GM19397 (cell line): Measurements from ENCODE around the gene PPP2R2B.
"Not testable (repeated sequence)": the region's sequence is repeated elsewhere in the genome, so short reads cannot be mapped to it uniquely, and the experiment has no call there.

Source experiments
- ATAC-seq: cut with Tn5 transposase; IDR thresholded peaks from one replicate; pipeline ENCODE4 v1.9.1; 2021; ENCODE audit warnings: mild to moderate bottlenecking, moderate library complexity; ENCODE audit not compliant: unreplicated experiment

The PPP2R2B gene

GRCh38 chr5:146751781-146752401 is 126.7 kb downstream of the PPP2R2B start:
- peak; percentile 99 for ATAC-seq

DNA sequence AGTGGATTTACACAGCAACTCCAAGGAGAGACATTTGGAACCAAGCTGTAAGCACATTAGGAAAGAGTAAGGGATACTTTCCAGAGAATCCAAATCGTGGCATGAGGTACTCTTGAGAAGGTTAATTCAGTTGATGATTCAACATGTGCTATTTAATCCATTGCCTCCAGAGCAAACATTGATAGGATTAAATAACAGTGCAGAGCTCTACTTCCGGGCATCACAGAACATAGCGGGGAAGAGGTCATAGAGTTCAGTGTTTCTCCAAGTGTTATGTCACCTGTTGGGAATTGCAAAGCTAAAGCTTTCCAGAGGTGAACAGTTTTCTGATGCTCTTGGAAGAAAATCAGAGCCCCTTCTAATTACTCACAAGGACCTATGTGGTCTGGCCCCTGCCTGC is 127.5 kb downstream of the PPP2R2B start:
- ATAC-seq: no peak

- ATAC-seq: no peak
These were observed 130.0 kb downstream of the PPP2R2B start for GRCh38 chr5:146748533-146748932.

- ATAC-seq: no peak
These were observed 132.5 kb downstream of the PPP2R2B start for GRCh38 chr5:146745931-146746577.

- no peak for ATAC-seq
These were observed 134.3 kb downstream of the PPP2R2B start for GRCh38 chr5:146744068-146744745.

DNA sequence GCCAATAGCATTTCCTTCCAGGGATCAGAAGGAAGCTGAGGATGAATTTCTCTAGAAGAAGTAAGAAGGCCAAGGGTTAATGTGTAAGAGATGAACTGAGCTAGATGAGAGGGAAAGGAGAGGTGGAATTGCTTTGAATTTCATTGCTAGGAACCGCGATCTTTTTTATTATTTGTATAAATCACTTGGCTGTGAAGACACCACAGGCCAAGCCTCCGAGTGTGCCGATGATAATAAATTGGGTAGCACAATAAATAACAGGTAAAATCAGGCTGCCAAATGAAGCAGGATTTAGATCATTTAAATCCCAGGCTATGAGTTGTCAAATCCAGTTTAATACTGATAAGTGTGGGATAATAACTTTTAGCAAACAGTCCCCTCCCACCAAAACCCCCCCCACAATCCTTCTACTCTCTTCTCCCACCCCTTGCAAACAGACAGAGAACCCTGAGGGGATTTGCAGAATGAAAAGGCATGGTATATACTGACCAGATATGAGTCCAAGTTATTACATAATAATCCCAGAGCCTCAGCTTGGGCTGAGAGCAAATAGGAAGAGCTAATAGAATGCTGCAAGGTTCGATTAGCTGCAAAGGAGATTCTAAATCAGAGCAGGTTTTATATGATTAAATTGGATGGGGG is 143.5 kb downstream of the PPP2R2B start:
- ATAC-seq: no peak

DNA sequence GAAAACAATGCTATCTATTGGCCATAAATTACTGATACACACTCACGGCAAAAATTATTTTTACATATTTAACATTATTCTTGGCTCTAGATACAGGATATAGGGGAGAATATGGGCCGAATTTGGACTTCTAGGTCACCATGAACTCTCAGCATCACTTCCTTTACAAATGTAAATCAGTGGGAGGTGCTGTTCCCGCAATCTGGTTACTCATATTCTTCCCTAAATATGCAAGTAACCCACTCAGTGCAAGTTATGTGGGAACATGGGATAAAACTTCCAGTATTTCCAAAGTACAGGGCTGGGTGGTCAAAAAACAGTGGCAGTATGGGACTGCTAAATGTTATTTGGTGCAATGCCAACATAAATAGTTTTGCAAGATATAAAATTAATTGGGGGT is 145.6 kb downstream of the PPP2R2B start:
- no peak for ATAC-seq

DNA sequence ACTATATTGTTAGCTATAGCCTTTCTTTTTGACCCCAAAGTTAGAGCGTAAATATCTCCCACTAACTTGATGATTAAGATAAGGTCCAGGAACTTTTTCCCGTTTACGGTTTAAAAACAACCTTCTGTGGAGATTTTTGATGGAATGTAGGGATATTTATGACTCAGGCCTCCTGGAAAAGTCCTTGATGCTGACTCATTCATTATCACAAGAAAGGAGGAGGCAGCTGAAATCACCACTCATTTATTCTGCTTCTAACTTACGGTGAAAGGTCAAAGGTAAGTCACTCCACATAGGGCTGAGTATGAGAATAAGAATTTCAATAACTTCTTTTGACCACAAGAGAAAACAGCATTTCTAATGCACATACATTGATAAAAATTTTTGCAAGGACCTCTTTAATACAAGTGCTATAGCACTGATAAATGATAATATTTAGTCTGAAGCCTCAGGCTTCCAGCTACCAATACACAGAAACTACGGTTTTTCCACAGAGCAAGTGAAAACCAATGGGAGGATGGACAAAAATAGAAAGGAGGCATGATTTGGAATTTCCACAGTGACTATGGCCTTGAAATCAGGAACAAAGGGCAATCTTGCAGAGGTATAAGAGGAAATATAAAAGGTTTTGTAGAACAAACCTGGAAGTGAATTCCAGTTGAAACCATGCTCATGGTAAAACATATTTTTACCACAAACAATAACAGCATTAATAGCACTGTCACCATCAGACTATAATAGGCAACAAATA is 146.5 kb downstream of the PPP2R2B start:
- no peak for ATAC-seq

DNA sequence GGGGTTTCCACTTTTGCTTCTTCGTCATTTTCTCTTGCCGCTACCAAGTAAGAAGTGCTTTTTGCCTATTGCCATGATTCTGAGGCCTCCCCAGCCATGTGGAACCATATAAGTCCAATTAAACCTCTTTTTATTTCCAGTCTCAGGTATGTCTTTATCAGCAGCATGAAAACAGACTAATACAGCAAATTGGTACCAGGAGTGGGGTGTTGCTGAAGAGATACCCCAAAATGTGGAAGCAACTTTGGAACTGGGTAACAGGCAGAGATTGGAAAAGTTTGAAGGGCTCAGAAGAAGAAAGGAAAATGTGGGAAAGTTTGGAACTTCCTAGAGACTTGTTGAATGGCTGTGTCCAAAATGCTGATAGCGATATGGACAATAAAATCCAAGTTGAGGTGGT is 149.8 kb downstream of the PPP2R2B start:
- not testable (repeated sequence) for ATAC-seq

DNA sequence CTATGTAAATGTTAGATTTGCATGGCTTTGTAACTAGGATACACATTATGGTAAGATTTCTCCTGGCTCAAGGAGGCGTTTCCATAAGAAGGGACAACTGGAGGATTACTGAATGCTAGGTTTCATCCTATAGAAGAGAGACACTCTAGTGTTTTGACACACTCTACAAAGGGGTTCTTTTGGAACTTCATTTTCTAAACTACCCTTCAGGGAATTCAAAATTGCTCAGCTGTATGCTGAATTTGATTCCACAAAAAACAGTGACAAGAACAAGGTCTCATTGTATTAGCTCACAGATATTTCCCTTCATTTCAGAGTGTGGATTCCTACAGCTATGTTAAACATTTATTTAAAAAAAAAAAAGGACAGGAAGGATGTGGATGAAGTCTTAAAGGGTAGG is 151.7 kb downstream of the PPP2R2B start:
- no peak for ATAC-seq

GRCh38 chr5:146726020-146726419 is 152.5 kb downstream of the PPP2R2B start:
- ATAC-seq: no peak

DNA sequence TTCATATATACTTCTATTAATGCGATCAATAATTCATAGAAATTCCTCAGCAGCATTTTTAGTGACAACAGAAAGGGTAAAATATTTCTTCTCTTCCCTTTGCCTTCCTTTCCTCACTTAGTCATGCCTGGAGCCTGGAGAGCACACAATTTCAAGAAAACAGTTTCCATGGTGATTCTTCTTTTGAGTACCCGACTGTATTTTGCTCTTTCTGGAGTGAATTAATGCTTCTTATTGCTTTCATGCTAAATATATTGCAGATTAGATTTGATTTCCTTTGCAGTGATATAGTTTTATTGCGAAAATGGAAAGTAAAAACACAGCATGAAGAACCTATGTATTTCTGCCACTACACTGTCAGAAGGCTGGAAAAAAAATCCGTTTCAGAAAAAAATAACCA is 153.5 kb downstream of the PPP2R2B start:
- ATAC-seq: no peak

DNA sequence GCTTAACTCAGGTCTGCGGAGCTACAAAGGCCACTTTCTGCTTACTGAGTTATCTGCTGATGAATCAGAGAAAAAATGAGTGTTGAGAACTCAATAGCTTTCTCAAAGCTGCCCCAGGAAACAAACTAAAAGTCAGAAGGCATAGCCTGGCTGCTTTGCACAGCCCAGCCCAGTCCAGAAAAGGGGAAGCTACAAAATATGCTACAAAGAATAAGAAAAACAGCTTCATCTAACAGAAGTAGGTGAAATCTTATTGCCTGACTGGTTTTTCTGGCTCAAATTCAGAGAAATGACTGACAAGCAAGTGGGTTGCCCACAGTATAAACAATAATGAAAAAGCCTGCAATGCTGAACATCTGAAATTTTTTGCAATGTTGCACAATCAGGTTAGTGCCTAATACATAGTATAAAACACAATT is 156.2 kb downstream of the PPP2R2B start:
- ATAC-seq: no peak

DNA sequence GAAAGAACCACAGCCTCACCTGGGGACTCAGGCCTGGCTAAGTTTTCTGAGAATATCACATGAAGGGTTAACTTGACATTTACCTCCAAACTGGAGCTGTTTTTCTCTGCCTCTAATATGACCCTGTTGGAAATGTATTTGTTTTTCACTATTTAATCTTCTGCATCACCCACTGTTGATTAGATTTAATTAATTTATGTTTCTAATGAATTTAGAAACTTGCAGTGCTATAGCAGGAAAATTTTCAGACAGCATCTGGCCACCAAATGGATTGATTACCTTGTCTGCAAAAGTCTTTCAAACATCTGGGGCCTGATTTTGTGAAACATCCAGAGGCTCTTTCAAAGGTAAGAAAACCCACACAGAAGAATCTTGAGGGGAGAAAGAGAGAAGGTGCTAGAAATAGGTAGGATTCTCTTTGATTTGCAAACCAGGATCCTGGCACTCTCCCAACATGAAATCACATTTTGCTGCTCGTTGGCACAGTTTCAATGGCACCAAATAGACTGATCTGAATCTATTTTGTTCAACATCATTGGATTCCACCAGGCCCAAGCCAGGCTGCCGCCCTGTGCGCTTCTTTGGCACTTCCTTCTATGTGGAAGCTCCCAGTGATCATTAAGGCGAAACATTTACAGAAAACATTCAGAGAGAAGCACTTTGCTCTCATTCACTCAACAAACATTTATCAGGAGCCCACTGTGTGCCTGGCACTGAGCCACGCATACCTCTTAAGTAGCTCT is 157.3 kb downstream of the PPP2R2B start:
- ATAC-seq: no peak

DNA sequence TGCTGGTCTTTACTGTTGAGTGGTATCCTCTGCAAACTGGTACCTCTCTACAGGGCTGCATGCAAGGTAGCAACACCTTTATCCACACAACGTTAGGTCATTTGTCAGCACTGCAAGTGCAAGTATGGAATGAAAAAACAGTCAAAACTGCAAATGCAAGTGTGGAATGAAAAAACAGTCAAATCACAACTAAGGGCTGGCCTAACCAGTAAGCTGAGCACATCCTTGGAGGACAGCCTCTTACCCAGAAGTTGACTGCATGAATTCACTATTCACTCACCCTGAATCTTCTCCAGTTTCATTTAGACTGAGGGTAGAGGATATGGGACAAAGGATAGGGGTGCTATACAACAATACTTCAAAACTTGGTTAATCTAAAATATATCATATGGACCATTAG is 158.4 kb downstream of the PPP2R2B start:
- no peak for ATAC-seq

DNA sequence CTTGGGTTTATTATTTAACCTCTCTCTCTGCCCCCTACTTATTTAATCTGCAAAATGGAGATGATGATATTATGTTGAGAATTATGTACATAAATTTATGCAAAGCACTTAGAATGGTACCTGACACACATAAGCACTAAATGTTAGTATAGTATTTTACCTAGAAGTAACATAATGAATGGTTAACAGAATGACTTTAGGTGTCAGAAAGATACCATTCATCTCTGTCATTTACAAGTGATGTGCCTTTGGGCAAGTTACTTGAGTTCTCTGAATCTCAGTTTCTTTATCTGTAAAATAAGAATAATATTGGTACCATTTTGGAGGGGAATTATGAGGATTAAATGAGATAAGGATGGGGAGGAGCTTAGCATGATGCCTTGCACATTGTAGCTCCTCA is 159.4 kb downstream of the PPP2R2B start:
- ATAC-seq: no peak

DNA sequence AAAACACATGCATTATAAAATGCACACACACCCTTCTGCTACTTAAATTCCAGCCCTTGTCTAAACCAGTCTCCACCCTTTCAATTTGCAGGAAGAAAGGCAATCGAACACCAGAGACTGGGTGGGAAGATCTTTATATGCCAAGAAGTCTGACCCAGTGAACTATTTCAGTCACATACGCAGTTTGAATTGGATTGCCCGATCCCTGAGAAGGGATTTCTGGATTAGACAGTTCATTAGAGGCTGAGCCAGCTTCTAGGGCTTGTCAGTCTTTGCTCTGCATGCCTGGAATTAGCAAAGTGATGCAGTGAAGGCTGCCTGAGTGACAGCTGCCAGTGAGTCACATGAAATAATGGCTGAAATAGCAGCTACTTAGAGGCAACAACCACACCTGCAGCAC is 159.9 kb downstream of the PPP2R2B start:
- no peak for ATAC-seq

DNA sequence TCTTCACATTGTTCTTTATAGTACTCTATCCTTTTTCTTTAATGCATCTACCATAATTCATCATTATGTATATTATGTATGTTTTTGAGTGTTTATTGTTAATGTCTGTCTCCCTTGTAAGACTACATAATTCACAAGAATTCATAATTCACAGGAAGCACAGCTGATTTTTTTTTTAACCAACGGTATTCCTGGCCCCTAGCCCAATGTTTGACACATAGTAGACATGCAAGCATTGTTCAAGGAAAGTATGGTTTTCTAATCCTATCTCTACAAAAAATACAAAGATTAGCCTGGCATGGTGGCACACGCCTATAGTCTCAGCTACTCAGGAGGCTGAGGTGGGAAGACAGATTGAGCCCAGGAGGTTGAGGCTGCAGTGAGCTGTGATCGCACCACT is 160.6 kb downstream of the PPP2R2B start:
- ATAC-seq: no peak

DNA sequence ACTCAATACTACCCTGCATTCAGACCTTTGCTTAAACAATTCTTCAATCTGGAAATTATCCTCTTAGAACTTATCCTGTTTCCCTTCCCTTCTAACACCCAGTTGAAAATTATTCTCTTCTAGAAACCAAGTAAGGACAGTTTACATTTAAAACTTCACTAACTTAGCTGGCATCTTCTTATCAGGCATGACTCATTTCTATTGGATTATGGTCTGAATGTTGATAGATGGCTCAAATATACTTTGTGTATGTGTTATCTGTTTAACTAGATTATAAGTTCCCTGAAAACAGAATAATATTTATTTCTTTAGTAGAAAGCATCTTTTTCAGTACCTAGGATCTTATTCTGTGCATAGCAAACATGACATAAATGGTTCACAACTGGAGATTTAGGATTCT is 161.9 kb downstream of the PPP2R2B start:
- ATAC-seq: no peak

GRCh38 chr5:146710348-146710747 is 168.2 kb downstream of the PPP2R2B start:
- no peak for ATAC-seq
